ENCODE data around the gene ST3GAL3. TPM values are rescaled to one million over a fixed set of nuclear protein-coding genes. Genes with fewer than 3 reads are reported as not detected.

ST3GAL3 gene
- total RNA-seq, 6 experiments from 2014 or later, result 6.4 to 14.2 (median 12.0) TPM

DNA sequence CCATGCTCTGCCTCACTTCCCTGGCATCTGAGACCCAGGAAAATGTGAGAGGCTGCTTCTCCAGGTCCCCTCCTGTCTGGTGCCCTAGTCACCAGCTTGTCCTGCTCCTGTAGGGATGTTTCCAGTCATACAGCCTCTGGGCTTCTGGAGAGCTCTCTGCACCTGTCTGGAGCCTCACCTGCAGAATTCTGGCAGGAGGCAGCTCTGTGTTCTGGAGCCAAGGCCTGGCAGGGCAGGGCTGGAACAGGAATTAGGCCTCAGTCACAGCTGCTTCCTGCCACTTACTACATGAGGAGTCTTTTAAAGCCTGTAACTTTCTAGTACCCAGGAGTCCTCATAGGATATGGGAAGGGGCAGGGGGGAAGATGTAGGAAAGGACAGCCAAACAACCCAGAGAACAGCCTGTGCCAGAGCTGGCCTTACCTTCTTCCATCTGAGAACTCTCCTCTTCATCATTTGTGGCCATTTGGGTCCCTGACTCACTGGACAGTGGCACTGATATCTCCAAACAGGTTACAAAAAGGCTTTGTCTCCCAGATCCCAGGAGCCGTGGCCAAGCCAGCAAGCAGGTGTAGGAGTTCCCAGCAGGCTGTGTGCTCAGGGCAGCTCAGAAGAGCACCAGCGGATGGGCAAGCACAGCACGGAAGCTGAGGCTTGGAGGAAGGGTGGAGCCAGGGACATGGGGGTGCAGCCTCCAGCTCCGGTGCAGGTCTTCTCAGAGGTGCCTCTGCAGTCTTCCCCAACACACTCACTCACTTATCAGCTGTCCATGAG is 194.9 kb downstream of the ST3GAL3 start:
- intact Hi-C loops (cut with DNase I), result no loop called here
- no peak for DNase-seq

DNA sequence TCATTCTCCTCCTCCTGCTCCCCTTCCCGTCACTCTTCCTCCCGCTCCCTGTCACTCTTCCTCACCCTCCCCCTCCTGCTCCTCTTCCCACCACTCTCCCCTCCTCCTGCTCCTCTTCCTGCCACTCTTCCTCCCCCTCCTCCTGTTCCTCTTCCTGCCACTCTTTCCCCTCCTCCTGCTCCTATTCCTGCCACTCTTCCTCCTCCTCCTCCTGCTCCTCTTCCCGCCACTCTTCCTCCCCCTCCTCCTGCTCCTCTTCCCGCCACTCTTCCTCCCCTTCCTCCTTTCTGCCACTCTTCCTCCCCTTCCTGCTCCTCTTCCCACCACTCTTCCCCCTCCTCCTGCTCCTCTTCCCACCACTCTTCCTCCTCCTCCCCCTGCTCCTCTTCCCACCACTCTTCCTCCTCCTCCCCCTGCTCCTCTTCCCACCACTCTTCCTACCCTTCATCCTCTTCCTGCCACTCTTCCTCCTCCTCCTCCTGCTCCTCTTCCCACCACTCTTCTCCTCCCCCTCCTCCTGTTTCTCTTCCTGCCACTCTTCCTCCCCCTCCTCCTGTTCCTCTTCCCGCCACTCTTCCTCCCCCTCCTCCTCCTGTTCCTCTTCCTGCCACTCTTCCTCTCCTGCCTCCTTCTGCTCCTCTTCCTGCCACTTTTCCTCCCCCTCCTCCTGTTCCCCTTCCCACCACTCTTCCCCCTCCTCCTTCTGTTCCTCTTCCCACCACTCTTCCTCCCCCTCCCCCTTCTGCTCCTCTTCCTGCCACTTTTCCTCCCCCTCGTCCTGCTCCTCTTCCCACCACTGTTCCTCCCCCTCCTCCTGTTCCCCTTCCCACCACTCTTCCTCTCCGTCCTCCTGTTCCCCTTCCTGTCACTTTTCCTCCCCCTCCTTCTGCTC is 197.6 kb downstream of the ST3GAL3 start:
- intact Hi-C loops (cut with DNase I), result no loop called here
- H3K27ac ChIP-seq, result no peak overlapping the region
- H3K27me3 ChIP-seq, result no peaks in the 10 kb centered on the region
- no peaks in the 10 kb centered on the region for H3K4me1 ChIP-seq
- 54% methylated on average over 7 of the region's 7 CpGs for WGBS (ENCODE audit: insufficient coverage, low coverage, low lambda C conversion rate, missing lambda C conversion rate)
- ATAC-seq, result no peak
- DNase-seq, result no peak
- TF ChIP-seq, protein P1, sequence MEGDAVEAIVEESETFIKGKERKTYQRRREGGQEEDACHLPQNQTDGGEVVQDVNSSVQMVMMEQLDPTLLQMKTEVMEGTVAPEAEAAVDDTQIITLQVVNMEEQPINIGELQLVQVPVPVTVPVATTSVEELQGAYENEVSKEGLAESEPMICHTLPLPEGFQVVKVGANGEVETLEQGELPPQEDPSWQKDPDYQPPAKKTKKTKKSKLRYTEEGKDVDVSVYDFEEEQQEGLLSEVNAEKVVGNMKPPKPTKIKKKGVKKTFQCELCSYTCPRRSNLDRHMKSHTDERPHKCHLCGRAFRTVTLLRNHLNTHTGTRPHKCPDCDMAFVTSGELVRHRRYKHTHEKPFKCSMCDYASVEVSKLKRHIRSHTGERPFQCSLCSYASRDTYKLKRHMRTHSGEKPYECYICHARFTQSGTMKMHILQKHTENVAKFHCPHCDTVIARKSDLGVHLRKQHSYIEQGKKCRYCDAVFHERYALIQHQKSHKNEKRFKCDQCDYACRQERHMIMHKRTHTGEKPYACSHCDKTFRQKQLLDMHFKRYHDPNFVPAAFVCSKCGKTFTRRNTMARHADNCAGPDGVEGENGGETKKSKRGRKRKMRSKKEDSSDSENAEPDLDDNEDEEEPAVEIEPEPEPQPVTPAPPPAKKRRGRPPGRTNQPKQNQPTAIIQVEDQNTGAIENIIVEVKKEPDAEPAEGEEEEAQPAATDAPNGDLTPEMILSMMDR (IDR thresholded peaks at IDR 0.05), result no peak
- TF ChIP-seq POLR2A (IDR thresholded peaks at IDR 0.05), result no peak
- no peaks in the 10 kb centered on the region for H3K36me3 ChIP-seq
- H3K4me3 ChIP-seq, result no peak overlapping the region
- H3K9me3 ChIP-seq, result no peaks in the 10 kb centered on the region

More for the DNA sequence above, 194.9 kb downstream of the ST3GAL3 start:
- Histone ChIP-seq H3K27ac (no peak overlapping the region), H3K36me3 (no peaks in the 10 kb centered on the region), H3K27me3 (no peaks in the 10 kb centered on the region), H3K9me3 (no peaks in the 10 kb centered on the region), H3K4me3 (no peak overlapping the region), H3K4me1 (no peaks in the 10 kb centered on the region)
- ATAC-seq, result no peak
- TF ChIP-seq POLR2A (IDR thresholded peaks at IDR 0.05), result no peak
- TF ChIP-seq, protein P1 (IDR thresholded peaks at IDR 0.05), result no peak
- 100% methylated on average over 1 of the region's 4 CpGs for WGBS (ENCODE audit: insufficient coverage, low coverage, low lambda C conversion rate, missing lambda C conversion rate)

DNA sequence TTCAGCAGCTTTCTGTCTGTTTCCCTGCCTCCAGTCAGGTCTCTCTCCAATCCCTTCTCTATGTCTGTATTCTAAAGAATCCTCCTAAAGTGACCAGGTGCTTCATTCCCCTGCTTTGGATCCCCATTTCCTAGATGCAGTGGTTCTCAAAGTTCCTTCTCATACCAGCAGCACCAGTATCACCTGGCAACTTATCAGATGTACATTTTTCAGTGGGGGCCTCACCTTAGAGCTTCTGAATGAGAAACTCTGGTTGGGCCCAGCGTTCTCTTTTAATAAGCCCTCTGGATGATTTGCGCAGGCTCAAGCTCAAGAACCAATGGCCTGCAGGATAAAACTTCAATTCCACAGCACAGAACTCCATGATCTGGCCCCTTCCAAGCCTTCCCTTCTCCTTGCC is 200.9 kb downstream of the ST3GAL3 start:
- no peak for TF ChIP-seq POLR2A (IDR thresholded peaks at IDR 0.05)
- TF ChIP-seq, protein P1 (IDR thresholded peaks at IDR 0.05), result no peak
- H3K4me3 ChIP-seq, result no peak overlapping the region

DNA sequence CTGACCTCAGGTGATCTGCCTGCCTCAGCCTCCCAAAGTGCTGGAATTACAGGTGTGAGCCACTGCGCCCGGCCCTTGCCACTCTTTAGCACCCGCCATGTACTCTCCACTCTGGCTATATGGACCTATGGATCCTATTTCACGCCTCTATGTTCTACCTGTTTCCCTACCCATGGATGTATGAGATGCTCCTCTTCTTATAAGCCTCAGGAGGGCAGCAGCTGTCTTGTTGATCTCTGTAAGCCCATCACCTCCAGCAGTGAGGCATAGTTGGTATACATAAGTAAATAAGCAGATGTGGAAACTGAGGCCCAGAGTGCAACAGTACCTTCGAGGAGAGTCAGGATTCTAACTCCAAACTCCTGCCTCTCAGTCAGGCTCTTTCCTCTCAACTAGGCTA is 201.5 kb downstream of the ST3GAL3 start:
- H3K27me3 ChIP-seq, result no peaks in the 10 kb centered on the region
- intact Hi-C loops (cut with DNase I), result no loop called here
- 73% methylated on average over 2 of the region's 5 CpGs for WGBS (ENCODE audit: insufficient coverage, low coverage, low lambda C conversion rate, missing lambda C conversion rate)
- no peak for ATAC-seq
- H3K36me3 ChIP-seq, result no peaks in the 10 kb centered on the region
- DNase-seq, result no peak
- no peaks in the 10 kb centered on the region for H3K9me3 ChIP-seq
- no peak overlapping the region for H3K27ac ChIP-seq
- no peak for TF ChIP-seq POLR2A (IDR thresholded peaks at IDR 0.05)
- TF ChIP-seq, protein P1 (IDR thresholded peaks at IDR 0.05), result no peak
- H3K4me3 ChIP-seq, result no peak overlapping the region
- no peaks in the 10 kb centered on the region for H3K4me1 ChIP-seq

More for the DNA sequence above, 200.9 kb downstream of the ST3GAL3 start:
- no peaks in the 10 kb centered on the region for H3K36me3 ChIP-seq
- no peaks in the 10 kb centered on the region for H3K4me1 ChIP-seq
- intact Hi-C loops (cut with DNase I), result no loop called here
- DNase-seq, result no peak
- no peak for ATAC-seq
- no peaks in the 10 kb centered on the region for H3K9me3 ChIP-seq
- no peak overlapping the region for H3K27ac ChIP-seq
- WGBS (ENCODE audit: insufficient coverage, low coverage, low lambda C conversion rate, missing lambda C conversion rate), result 100% methylated on average over 1 of the region's 2 CpGs
- H3K27me3 ChIP-seq, result no peaks in the 10 kb centered on the region

Data from right lobe of liver (tissue), 6 donors.